IMR-90 (cell line): ENCODE results near the gene LRPAP1. TPM values are rescaled to one million over a fixed set of nuclear protein-coding genes. Genes with fewer than 3 reads are reported as not detected.

Experiments used
- ATAC-seq: fragments of 200-7000 bp; cut with Tn5 transposase; 2 replicates; pipeline ENCODE4 v1.9.1; 2020; ENCODE audit warnings: low read depth, mild to moderate bottlenecking, moderate library complexity
- BruUV-seq: library from RNA; stranded (reverse); fragments of 400-500 nt; replicated peaks from 2 replicates; lab custom pipeline; 2021; lab: Mats Ljungman, UMichigan
- CTCF ChIA-PET: fragments of 300-600 bp; formaldehyde crosslinking; extraction: SDS; loops from one replicate; lab custom pipeline; 2021; ENCODE audit warnings: antibody characterized with exemption; lab: Yijun Ruan, JAX
- POLR2A ChIA-PET: fragments of 300-600 bp; sonication (Branson Sonifier 250); formaldehyde crosslinking; loops from one replicate; lab custom pipeline; 2022; ENCODE audit warnings: antibody characterized with exemption; ENCODE audit not compliant: unreplicated experiment; lab: Charles Lee
- DNase-seq: peaks from one replicate; pipeline ENCODE4 v3.0.0; 2013
- H2AFZ ChIP-seq: replicated peaks from 2 replicates; pipeline ENCODE3; 2013; ENCODE audit warnings: low read length, mild to moderate bottlenecking; ENCODE audit not compliant: poor library complexity
- H2AK5ac ChIP-seq: 2 replicates; pipeline ENCODE4 v1.6.1; 2013; ENCODE audit warnings: low read depth, low read length, inconsistent platforms
- H2AK9ac ChIP-seq: replicated peaks from 2 replicates; pipeline ENCODE3; 2013; ENCODE audit warnings: mild to moderate bottlenecking, low read depth, low read length, moderate library complexity; ENCODE audit not compliant: poor library complexity
- H2BK120ac ChIP-seq: 2 replicates; pipeline ENCODE4 v1.6.1; 2013; ENCODE audit warnings: low read depth, low read length, inconsistent platforms
- H2BK15ac ChIP-seq: 3 replicates; pipeline ENCODE4 v1.6.1; 2013; ENCODE audit warnings: low read depth, low read length, inconsistent platforms
- H2BK20ac ChIP-seq: 2 replicates; pipeline ENCODE4 v1.6.1; 2013; ENCODE audit warnings: low read depth, mild to moderate bottlenecking, inconsistent platforms, low read length, moderate library complexity
- H2BK5ac ChIP-seq: 2 replicates; pipeline ENCODE4 v1.6.1; 2013; ENCODE audit warnings: mild to moderate bottlenecking, low read depth, low read length, inconsistent platforms; ENCODE audit not compliant: poor library complexity, severe bottlenecking
- H3K14ac ChIP-seq: replicated peaks from 2 replicates; pipeline ENCODE4 v1.6.1; 2013; ENCODE audit warnings: low read depth, low read length, inconsistent platforms
- H3K18ac ChIP-seq: 2 replicates; pipeline ENCODE4 v1.6.1; 2013; ENCODE audit warnings: low read depth, low read length, control low read depth
- H3K23ac ChIP-seq: 2 replicates; pipeline ENCODE4 v1.6.1; 2013; ENCODE audit warnings: low read depth, low read length, inconsistent platforms
- H3K27ac ChIP-seq: 2 replicates; pipeline ENCODE4 v1.5.1; 2013; ENCODE audit warnings: mild to moderate bottlenecking, control low read depth, low read length; ENCODE audit not compliant: insufficient read depth
- H3K27me3 ChIP-seq: 2 replicates; pipeline ENCODE4 v1.6.1; 2013; ENCODE audit warnings: low read length; ENCODE audit not compliant: control insufficient read depth, insufficient read depth
- H3K36me3 ChIP-seq: 2 replicates; pipeline ENCODE4 v1.6.1; 2013; ENCODE audit warnings: low read length, mixed read lengths; ENCODE audit not compliant: control insufficient read depth, insufficient read depth
- H3K4ac ChIP-seq: 2 replicates; pipeline ENCODE4 v1.6.1; 2013; ENCODE audit warnings: low read depth, low read length, inconsistent platforms
- H3K4me1 ChIP-seq: 2 replicates; pipeline ENCODE4 v1.6.1; 2013; ENCODE audit warnings: low read length, mixed read lengths; ENCODE audit not compliant: control insufficient read depth, insufficient read depth
- H3K4me2 ChIP-seq: 2 replicates; pipeline ENCODE4 v1.6.1; 2013; ENCODE audit warnings: low read depth, mild to moderate bottlenecking, control low read depth, low read length, moderate library complexity
- H3K4me3 ChIP-seq: 2 replicates; pipeline ENCODE4 v1.5.1; 2013; ENCODE audit warnings: low read depth, mild to moderate bottlenecking, control low read depth, low read length, moderate library complexity; ENCODE audit not compliant: insufficient read depth
- H3K56ac ChIP-seq: 2 replicates; pipeline ENCODE4 v1.6.1; 2013; ENCODE audit warnings: low read length, inconsistent platforms; ENCODE audit not compliant: insufficient read depth; ENCODE audit errors: extremely low read depth
- H3K79me1 ChIP-seq, 2 experiments: 2 replicates each; pipeline ENCODE4 v1.6.1; 2013; ENCODE audit warnings: low read length in 2 of 2, inconsistent platforms in 1 of 2, low read depth in 1 of 2
- H3K9ac ChIP-seq: 2 replicates; pipeline ENCODE4 v1.6.1; 2013; ENCODE audit warnings: low read depth, low read length, control low read depth
- H3K9me1 ChIP-seq: 2 replicates; pipeline ENCODE4 v1.6.1; 2013; ENCODE audit warnings: low read length, inconsistent platforms; ENCODE audit not compliant: insufficient read depth
- H3K9me3 ChIP-seq: 2 replicates; pipeline ENCODE4 v1.6.1; 2013; ENCODE audit warnings: low read length; ENCODE audit not compliant: control insufficient read depth, insufficient read depth
- H4K20me1 ChIP-seq: 2 replicates; pipeline ENCODE4 v1.6.1; 2013; ENCODE audit warnings: low read length, inconsistent platforms; ENCODE audit not compliant: insufficient read depth
- H4K5ac ChIP-seq: 2 replicates; pipeline ENCODE4 v1.6.1; 2013; ENCODE audit warnings: mild to moderate bottlenecking, low read depth, low read length, control low read depth
- H4K8ac ChIP-seq, 2 experiments: 2 replicates each; pipeline ENCODE4 v1.6.1; 2013; ENCODE audit warnings: low read depth in 2 of 2, low read length in 2 of 2, control low read depth in 1 of 2, inconsistent platforms in 1 of 2
- H4K91ac ChIP-seq: 2 replicates; pipeline ENCODE4 v1.6.1; 2013; ENCODE audit warnings: low read depth, low read length, inconsistent platforms; ENCODE audit not compliant: insufficient read depth
- CTCF ChIP-seq: conservative IDR thresholded peaks from 2 replicates; pipeline ENCODE4 v1.5.1; 2012; ENCODE audit warnings: mild to moderate bottlenecking, low read depth, low read length, improper control_type of control experiment
- MXI1 ChIP-seq: IDR thresholded peaks from 2 replicates; pipeline ENCODE4 v1.6.1; 2012; ENCODE audit warnings: low read depth, mild to moderate bottlenecking, low read length, moderate library complexity, borderline replicate concordance
- POLR2A ChIP-seq: IDR thresholded peaks from 2 replicates; pipeline ENCODE4 v1.6.1; 2012; ENCODE audit warnings: mild to moderate bottlenecking, low read depth, low read length
- RAD21 ChIP-seq: IDR thresholded peaks from 2 replicates; pipeline ENCODE4 v1.6.1; 2012; ENCODE audit warnings: low read length, improper control_type of control experiment
- RCOR1 ChIP-seq: IDR thresholded peaks from 2 replicates; pipeline ENCODE4 v1.6.1; 2012; ENCODE audit warnings: mild to moderate bottlenecking, low read length, improper control_type of control experiment; ENCODE audit not compliant: insufficient replicate concordance
- RFX5 ChIP-seq: IDR thresholded peaks from 2 replicates; pipeline ENCODE4 v1.8.0; 2012; ENCODE audit warnings: low read depth, mild to moderate bottlenecking, low read length, moderate library complexity
- SMC3 ChIP-seq: fragments of 150-350 bp; IDR thresholded peaks from 2 replicates; pipeline ENCODE4 v1.6.1; 2016; ENCODE audit warnings: low read depth, mild to moderate bottlenecking, antibody characterized with exemption, low read length, moderate library complexity
- WGBS, 2 experiments: methylation state at CpG; one replicate each; pipeline versions ENCODE4 v1.1.5 to v1.1.7; 2013; ENCODE audit warnings: missing lambda C conversion rate in 2 of 2; ENCODE audit not compliant: insufficient read length in 1 of 2; ENCODE audit errors: extremely low coverage in 2 of 2; 5-methylcytosine and 5-hydroxymethylcytosine counted together
- dilution Hi-C: fragments of 300-500 bp; cut with HindIII; formaldehyde crosslinking; loops from one replicate; pipeline ENCODE4 v1.14.3; 2018; ENCODE audit warnings: low sequenced_read_pairs; ENCODE audit not compliant: unreplicated experiment
- in situ Hi-C: fragments of 300-500 bp; cut with MboI; formaldehyde crosslinking; loops from 3 replicates; pipeline ENCODE4 v1.14.3; 2019; ENCODE audit warnings: low sequenced_read_pairs, inconsistent platforms, mixed read lengths
- intact Hi-C: fragments of 100-400 bp; cut with micrococcal nuclease; formaldehyde crosslinking; loops from 2 replicates; pipeline ENCODE4 v1.10.0; 2022
- polyA plus RNA-seq, 3 experiments: library from polyadenylated mRNA; depleted of rRNA; stranded (reverse); fragments of >200 nt; gene quantifications; 2 replicates each; pipeline ENCODE4 v1.2.3, GENCODE V29; 2012; ENCODE audit warnings: low replicate concordance in 1 of 3
- total RNA-seq: library from RNA; depleted of rRNA; stranded (reverse); fragments of >200 nt; gene quantifications from 2 replicates; pipeline ENCODE4 v1.2.3, GENCODE V29; 2012

The LRPAP1 gene
- total and polyA plus RNA-seq, 2 of the 4 experiments (the other 2 are of a cell fraction), result 135 to 175 TPM

DNA sequence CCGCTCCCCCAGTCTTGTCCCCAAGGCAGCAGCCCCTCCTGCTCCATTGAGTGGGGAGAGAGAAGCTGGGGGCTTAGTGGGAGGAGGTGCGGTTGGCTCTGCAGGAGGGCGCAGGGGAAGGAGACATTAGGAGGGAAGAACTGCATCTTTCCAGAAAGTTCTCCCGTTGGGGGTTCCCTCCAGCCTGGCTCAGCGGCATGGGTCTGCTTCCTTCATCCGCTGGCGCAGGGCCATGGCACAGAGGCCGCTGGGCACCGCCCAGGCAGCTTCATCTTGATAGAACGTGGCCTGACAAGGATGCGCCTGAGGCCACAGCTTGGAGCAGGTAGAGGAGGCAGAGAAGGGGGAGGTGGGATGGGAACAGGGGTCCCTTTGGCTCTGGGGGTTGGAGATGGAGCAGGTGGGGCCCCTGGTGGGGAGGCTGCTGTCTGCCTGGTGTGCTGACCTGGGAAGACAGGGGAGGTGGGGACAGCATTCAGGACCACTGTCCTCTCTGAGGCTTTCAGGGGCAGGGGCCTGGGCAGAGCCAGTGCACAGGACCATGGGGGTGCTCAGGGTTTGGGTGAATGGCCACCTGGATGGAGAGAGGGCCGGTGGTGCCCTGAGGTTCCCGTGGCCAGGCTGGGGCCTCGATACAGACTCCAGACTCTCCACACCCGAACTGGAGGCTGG lies 57.0 kb downstream of the LRPAP1 start:
- TF ChIP-seq POLR2A (no peak), MXI1 (no peak), RCOR1 (no peak), RFX5 (no peak), SMC3 (no peak), CTCF (no peak), RAD21 (no peak)
- Histone ChIP-seq H3K4me2 (no peak overlapping the region), H2AK9ac (no peak overlapping the region), H4K8ac (no peak overlapping the region), H3K9ac (no peak overlapping the region), H4K20me1 (no peaks in the 10 kb centered on the region), H3K27ac (no peak overlapping the region), H2BK120ac (no peak overlapping the region), H4K5ac (no peak overlapping the region), H3K14ac (no peak overlapping the region), H3K23ac (no peak overlapping the region), H3K18ac (no peak overlapping the region), H3K56ac (no peak overlapping the region), H3K79me1 (no peaks in the 10 kb centered on the region), H2BK20ac (no peak overlapping the region), H3K4me1 (no peaks in the 10 kb centered on the region), H2BK5ac (no peak overlapping the region), H3K9me3 (no peaks in the 10 kb centered on the region), H3K27me3 (peaks cover 44% of the 10 kb centered on the region), H2BK15ac (no peak overlapping the region), H2AK5ac (no peak overlapping the region), H3K9me1 (no peaks in the 10 kb centered on the region), H4K91ac (no peak overlapping the region), H3K4me3 (no peak overlapping the region), H3K36me3 (no peaks in the 10 kb centered on the region), H2AFZ (no peak overlapping the region), H3K4ac (no peak overlapping the region)
- no peak for ATAC-seq
- dilution Hi-C loops (no loop called here), in situ Hi-C loops (no loop called here), intact Hi-C loops (no loop called here)
- ChIA-PET CTCF (no interaction called here), POLR2A (no interaction called here)
- WGBS, 2 experiments, result no CpG with 5 or more reads among the region's 15 CpGs
- BruUV-seq, result no TSS peak
- no peak for DNase-seq
